HG03571 (cell line): Measurements from ENCODE around the gene PCMTD2.

ENCODE experiments used
- ATAC-seq: cut with Tn5 transposase; IDR thresholded peaks from one replicate; pipeline ENCODE4 v1.9.1; 2021; ENCODE audit not compliant: unreplicated experiment

Gene PCMTD2

DNA sequence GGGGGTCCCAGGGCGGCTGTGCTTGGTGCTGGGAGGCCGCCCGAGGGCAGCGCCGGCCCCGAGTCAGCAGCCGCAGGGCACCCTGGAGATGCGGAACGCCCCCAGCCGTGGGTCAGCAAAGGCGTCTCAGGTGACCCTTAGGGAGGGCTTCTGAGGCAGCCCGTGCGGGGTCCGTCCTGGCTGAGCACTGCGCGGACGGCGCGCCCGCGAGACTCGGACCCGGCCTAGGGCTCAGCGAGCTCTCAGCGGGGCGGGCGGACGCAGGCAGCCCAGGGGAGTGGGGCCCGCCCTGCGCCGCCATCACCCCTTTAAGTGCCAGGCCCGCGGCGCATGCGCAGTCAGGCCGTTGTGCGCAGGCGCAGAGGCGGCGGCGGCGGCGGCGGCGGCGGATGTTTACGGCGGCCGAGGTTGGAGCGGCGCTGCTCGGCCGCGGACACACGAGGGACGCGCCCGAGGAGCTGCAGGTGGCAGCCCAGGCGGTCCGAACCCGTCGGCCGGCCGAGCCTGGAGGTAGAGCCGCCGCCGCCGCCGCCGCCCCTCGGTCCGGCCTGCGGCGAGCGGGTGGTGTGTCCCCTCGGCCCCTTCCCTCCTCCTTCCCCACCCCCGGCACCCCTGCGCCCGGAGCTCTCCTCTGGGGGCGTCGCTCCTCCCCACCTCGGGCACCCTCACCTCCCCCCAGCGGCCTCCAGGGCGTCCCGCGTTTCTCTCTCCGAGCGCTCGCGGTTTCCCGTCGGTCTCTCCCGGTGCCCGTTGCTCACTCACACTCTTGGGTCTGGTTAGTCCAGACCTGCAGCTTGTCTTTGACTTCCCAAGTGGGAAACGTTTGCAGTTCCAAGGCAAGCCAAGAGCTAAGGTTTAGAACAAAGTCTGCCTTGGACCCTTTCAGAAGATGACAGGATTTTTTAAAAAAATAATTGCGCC is at the start of gene PCMTD2:
Gene PCMTD2, plus strand, starts transcription at position 388 of the 921 bp plus-strand sequence. CDS start 4,218 bp downstream, outside the sequence.
- ATAC-seq: peak; percentile 73

DNA sequence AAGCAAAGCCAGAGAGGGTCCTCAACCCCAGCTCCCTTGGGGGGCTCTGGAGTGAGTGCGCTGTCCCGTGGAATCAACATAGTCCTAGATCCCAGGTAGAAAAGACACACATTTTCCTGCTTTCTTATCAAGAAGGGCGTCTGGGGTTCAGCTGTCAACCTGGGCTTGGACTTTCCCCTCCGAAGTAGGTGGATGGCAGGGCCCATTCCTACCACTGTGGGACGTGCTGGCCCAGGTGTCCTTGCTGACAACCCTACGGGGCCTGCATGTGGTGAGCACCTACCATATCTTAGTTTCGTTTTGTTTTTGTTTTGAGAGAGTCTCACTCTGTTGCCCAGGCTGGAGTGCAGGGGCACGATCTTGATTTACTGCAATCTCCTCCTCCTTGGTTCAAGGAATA is 48.9 kb upstream of the PCMTD2 start:
- no peak for ATAC-seq

DNA sequence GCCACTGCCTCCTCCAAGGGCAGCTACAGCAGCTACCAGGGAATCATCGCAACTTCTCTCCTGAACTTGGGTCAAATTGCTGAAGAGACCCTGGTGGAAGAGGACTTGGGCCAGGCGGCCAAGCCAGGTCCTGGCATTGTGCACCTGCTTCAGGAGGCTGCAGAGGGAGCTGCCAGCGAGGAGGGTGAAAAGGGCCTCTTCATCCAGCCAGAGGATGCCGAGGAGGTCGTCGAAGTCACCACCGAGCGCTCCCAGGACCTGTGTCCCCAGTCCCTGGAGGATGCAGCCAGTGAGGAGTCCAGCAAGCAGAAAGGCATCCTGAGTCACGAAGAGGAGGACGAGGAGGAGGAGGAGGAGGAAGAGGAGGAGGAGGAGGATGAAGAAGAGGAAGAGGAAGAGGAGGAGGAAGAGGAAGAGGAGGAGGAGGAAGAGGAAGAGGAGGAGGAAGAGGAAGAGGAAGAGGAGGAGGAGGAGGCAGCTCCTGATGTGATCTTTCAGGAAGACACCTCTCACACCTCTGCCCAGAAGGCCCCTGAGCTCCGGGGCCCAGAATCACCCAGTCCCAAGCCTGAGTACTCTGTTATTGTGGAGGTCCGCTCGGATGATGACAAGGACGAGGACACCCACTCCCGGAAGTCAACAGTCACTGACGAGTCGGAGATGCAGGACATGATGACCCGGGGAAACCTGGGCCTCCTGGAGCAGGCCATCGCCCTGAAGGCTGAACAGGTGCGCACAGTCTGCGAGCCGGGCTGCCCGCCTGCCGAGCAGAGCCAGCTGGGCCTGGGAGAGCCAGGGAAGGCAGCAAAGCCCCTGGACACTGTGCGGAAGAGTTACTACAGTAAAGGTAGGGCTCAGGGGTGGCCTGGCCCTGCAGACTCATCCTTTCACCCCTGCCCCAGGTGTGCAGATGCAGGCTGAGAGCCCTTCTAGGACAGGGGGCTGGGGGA is 47.6 kb upstream of the PCMTD2 start:
- no peak for ATAC-seq

DNA sequence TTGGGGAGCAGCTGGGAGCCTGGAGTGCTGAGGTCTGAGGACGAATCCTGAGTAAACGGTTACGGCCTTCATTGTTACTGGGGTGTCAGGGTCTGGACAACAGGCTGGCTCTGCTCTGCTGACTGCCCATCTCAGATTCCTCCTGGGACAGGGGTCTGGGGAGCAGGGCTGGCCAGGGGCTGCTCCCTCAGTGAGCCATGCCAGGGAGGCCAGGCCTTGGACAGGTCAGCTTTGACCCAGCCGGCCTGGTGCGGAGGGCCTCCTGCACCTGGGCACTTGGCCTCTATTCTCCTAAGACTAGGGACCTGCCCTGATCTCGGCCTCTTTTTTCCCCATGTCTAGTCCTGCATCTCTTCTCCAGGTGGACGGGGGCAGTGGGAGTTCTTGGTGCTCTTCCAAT is 46.4 kb upstream of the PCMTD2 start:
- no peak for ATAC-seq

DNA sequence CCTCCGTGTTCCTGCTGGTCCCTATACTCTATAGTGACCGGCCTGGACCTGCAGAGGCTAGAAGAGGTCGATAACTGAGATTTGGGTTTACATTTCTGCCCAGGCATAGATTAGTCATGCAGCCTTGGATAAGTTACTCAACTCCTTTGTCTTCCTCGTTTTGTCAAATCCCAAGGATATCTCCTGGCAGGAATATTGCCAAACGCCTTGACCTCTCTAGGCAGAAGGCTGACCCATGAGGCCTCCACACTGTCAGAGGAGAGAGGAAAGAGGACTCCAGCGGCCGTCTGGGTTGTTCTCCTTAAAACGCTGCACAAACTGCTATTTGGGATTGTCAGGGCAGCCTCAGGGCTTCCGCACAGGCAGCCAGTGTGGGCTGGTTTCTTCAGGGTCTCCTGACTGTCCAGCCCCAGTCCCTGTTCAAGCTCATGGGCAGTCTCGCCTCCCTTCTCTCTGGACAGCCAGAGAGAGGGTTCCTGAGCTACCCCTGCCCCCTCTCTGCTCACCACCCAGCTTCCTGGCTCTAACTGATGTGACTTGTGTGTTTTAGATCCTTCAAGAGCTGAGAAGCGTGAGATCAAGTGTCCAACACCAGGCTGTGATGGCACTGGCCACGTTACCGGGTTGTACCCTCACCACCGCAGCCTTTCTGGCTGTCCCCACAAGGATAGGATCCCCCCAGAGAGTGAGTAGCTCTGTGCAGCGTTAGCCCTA is 44.7 kb upstream of the PCMTD2 start:
- no peak for ATAC-seq

DNA sequence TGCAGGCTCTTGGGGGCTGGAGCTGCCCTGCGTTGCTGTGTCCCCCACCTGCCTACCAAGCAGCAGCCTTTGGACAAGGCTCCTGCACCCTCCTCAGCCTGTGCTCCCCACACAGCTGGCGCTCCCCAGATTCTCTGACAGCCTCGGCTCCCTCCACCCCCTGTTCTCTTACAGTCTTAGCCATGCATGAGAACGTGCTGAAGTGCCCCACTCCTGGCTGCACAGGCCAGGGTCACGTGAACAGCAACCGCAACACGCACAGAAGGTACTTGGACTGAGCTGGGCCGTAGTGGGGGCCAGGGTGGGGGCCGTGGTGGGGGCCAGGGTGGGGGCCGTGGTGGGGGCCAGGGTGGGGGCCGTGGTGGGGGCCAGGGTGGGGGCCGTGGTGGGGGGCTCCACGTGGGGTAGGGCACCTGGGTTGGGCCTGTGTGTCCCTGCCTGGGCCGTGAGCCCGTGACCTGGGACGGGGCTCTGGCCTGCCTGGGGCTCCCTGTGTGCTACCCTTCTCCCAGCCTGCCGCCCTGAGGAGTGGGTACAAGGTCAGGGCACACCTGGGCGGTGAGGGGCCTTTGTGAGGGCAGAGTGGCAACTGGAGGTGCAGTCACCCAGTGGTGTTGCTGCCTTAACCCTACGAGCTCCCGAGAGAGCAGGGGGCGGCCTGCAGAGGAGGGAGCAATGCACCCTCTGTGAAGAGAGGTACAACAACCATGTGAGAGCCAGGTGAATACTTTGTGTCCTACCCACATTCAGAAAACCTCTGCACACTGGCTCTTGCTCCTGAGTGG is 43.5 kb upstream of the PCMTD2 start:
- ATAC-seq: no peak

DNA sequence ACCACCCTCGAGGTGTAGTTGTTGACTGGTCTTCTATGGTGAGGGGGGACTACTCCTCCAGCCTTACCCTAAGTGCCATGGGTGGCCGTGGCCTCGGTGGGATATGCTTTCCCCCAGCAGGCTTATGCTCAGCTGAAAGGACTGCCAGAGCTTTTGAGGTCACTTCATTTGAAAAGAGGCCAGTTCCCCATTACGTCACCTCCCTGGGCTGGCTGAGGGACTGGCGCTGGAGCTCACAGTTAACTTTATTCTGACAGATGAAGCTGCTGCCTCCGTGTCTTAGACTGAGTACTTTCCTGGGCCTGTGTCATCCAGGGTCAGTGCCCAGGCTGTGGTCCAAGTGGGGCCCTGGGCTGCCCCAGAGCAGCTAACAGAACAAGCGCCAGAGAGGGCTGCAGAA is 42.8 kb upstream of the PCMTD2 start:
- no peak for ATAC-seq

DNA sequence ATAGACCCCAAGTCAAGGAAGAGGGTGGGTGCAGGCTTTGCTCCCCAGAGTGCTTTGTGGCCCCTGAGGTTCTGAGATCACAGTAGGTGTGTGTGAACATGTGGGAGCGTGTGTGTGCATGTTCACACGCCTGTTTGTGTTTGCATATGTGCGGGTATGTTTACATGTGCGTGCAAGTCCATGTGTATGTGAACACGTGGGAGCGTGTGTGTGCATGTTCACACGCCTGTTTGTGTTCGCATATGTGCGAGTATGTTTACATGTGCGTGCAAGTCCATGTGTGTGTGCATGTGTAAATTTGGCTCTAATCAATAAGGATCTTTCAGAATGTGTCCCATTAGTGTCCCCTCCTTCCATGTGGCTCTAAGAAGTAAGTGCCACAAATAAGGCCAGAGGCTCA is 41.4 kb upstream of the PCMTD2 start:
- no peak for ATAC-seq

DNA sequence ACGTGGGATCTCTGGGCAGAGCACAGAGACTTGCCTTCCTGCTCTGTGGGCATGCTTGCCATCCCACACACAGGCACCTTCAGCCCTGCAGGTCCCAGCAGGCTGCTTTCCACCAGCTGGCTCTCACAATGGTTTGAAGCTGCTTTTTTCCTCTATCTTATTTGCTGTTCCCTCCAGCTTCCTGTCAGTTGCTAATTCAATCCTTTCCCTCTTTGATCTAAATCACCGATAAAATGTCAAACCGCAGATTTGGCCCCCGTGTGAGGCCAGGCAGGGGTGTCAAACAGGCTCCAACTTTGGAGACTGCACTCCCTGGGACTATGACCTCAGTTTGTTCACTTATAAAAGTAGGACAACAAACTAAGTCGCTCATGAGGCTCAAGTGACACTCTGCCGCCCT is 40.6 kb upstream of the PCMTD2 start:
- no peak for ATAC-seq

DNA sequence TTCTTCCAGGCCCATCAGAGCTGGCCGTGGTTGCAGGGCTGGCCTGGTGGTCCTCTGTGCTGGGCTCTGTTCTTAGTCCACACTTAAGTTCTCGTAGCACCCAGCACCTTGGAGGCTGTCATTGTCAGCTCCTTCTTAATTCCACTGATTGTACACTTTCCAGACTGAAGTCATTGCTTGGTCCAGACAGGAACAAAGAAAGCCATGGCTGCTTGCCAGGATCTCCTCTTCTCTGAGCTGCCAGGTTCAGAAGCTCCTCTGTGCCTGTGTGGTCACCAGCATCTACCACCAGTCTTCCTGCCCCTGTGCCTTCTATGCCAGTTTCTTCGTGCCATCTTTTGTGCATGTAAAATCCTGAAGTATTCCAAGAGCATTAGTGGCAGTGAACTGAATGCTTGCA is 39.5 kb upstream of the PCMTD2 start:
- ATAC-seq: no peak

DNA sequence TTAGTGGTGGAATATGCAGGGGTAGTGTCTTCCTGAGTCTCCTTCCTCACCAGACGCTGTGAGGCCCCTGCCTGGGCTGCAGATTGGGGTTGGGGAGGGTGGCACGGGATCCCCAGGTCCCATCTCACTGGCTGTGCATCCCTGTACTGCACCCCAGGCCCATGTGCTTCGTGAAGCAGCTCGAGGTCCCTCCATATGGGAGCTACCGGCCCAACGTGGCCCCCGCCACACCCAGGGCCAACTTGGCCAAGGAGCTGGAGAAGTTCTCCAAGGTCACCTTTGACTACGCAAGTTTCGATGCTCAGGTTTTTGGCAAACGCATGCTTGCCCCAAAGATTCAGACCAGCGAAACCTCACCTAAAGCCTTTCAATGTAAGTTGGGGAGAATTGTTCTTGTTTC is 38.6 kb upstream of the PCMTD2 start:
- ATAC-seq: no peak

DNA sequence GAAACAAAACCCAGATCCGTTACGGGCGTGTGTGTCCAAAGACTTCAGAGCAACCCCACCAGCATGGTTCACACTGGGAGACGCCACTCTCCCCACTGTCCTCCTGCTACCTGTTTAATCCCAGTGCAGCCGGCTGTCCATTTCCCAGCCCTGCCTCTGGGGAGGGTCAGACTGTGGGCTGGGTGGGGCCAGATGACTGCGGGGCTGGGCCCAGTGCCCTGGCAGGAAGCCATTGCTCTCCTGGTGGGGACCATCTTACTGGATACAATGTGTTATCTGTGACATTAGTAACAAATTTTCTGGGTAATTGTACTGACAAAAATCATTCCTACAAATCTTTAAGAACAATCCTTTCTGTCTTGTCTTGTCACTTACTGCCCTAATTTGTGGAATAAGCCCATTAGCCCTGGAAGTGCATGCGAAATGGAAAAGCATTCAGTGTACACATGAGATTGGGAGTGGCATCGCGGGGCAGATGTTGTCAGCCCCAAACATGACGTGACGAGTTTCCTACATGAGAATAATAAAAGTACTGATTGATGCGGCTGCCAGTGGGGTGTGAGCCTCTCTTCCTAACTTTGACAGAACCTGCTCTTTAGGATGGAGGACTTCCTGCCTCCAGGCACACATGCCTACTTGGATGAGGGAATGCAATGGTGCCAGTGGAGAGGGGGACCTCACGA is 37.9 kb upstream of the PCMTD2 start:
- no peak for ATAC-seq

DNA sequence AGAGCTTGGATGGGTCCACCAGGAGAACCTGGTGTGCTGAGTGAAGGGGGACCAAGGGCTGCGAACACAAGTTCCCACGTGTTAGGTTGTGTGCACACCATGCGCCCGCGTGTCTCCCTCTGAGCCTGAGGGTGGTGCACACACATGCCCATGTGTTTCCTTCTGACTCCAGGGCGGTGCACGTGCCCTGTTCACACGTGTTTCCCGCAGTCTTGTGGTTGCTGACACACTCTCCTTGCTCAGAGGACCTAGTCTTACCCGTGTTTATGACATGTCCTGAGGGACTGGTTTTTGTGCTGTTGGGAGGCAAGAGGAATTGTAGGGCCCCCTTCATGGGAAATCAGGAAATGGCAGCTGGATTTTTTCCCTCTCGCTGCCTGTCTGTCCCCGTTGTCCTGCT is 36.3 kb upstream of the PCMTD2 start:
- no peak for ATAC-seq

DNA sequence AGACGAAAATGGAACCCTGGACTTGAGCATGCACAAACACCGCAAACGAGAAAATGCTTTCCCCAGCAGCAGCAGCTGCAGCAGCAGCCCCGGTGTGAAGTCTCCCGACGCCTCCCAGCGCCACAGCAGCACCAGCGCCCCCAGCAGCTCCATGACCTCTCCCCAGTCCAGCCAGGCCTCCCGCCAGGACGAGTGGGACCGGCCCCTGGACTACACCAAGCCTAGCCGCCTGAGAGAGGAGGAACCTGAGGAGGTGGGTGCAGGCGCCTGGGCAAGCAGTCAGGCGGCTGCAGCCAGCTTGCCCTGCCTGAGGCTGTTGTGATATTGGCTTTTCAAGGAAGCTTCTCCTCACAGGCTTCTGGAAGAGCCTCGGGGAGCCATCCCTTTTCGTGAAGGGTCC is 35.8 kb upstream of the PCMTD2 start:
- no peak for ATAC-seq

DNA sequence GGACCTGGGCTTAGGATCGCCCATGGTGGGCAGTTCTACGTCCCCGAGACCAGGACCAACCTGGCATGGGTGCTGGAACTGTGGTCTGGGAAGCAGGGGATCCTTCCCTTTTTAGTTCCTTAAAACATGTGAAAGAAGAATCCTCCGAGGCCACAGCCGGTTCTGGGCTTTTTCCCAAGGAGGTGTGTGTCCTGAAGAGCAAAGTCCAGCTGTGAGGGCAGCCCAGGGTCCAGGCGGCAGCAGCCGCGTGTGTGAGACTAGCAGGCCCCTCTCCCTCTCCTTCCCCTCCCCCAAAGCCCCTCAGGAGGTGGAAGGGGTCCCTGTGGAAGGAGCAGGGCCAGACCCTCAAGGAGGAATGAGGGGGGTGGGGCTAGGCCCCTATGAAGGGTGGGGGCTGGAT is 35.1 kb upstream of the PCMTD2 start:
- no peak for ATAC-seq

DNA sequence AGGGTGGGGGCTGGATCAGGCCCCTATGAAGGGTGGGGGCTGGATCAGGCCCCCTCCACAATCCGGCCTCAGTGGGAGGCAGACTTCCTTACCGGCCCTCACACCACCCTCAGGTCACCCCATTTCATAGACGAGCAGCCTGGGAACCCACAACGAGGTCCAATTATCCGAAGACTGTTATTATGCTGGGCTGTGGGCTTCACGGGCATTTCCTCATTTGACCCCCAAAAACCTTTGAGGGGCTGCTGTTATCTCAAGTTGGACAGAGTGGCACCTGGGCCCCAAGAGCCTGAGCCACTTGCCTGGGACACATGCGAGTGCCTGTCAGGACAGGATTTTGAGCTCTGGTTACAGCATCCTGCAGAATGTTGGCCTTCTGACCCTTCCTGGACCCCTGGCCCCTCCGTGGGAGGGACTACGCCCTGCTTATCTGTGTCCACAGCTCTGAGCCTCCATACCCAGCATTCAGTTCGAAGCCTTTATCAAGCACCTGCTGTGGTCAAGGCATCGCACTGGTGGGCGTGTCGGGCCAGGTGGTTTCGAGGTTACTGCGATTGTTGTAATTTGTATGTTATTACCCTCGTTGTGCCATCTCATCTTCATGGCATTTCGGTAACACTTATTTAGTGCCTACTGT is 34.5 kb upstream of the PCMTD2 start:
- ATAC-seq: no peak

DNA sequence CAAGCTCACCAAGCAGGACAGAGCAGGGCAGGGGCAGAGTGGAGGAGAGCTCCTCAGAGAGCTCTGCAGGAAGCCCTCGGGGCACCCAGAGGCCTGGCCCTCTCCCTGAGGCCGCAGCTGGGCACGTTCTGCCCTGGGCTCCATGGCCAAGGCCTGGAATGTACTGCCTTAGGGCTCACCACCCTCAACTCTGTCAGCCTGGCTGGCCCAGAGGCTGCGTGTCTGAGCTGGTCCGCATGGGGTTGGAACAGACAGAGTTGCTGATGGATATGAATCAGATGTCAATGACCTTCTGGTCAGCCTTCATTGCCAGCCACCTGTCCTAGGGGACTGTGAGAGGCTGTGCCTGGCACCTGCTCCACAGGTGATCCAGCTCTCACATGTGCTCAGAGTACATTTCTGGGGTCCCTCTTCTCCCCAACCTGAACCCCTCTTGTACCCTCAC is 33.2 kb upstream of the PCMTD2 start:
- no peak for ATAC-seq

DNA sequence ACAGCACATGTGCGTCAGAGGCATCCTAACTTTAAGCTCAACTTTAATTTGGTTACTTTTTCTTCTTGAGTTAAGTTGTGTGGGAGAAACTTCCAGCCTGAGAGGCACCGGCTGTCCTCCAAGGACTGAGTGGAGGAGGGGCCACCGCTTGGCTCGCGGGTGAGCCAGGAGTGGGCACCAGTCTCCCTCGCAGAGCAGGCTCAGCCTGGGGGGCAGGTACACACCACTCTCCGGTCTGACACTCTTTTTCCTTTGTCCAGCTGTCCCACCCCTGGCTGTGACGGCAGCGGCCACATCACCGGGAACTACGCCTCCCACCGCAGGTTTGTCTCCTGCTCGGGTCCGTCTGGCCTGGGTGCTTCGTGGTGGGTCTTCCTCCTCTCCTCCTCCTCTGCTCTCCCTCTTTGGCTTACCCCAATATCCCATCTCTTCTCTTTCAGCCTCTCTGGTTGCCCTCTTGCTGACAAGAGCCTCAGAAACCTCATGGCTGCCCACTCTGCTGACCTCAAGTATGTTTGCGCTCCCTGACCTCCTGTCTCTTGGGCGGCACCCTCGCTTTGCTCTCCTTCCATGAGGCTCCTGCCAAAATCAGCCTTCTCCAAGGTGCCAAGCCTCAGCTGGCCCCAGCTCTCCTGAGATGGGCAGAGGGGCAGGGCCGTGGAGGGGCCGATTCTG is 32.6 kb upstream of the PCMTD2 start:
- no peak for ATAC-seq
